Neuronal stem cell (in vitro differentiated cells): Measurements from ENCODE around the gene UGDH.

Experiments
- DNase-seq: peaks from one replicate; pipeline ENCODE4 v3.0.0-alpha.2; 2013; ENCODE audit warnings: low spot score
- H2AFZ ChIP-seq: one replicate; pipeline ENCODE4 v1.6.1; 2013; ENCODE audit warnings: mild to moderate bottlenecking, low read length, inconsistent platforms
- H2AK5ac ChIP-seq: 2 replicates; pipeline ENCODE4 v1.6.1; 2013; ENCODE audit warnings: low read depth, mild to moderate bottlenecking, inconsistent platforms, low read length, moderate library complexity, mixed read lengths
- H2BK120ac ChIP-seq: 2 replicates; pipeline ENCODE4 v1.6.1; 2013; ENCODE audit warnings: low read depth, mild to moderate bottlenecking, inconsistent platforms, low read length, moderate library complexity, mixed read lengths
- H2BK12ac ChIP-seq: one replicate; pipeline ENCODE4 v1.6.1; 2013; ENCODE audit warnings: low read length, inconsistent platforms
- H2BK15ac ChIP-seq: 2 replicates; pipeline ENCODE4 v1.6.1; 2013; ENCODE audit warnings: mild to moderate bottlenecking, low read length, inconsistent platforms, mixed read lengths
- H2BK5ac ChIP-seq: one replicate; pipeline ENCODE4 v1.6.1; 2013; ENCODE audit warnings: inconsistent platforms, mild to moderate bottlenecking, low read length, moderate library complexity
- H3K14ac ChIP-seq: one replicate; pipeline ENCODE4 v1.6.1; 2013; ENCODE audit warnings: low read length, inconsistent platforms
- H3K18ac ChIP-seq: 2 replicates; pipeline ENCODE4 v1.6.1; 2013; ENCODE audit warnings: low read length, inconsistent platforms
- H3K23ac ChIP-seq: 2 replicates; pipeline ENCODE4 v1.6.1; 2013; ENCODE audit warnings: low read depth, mild to moderate bottlenecking, mixed read lengths, low read length, inconsistent platforms; ENCODE audit not compliant: poor library complexity
- H3K27ac ChIP-seq: replicated peaks from 3 replicates; pipeline ENCODE4 v1.5.1; 2013; ENCODE audit warnings: low read length, inconsistent platforms
- H3K27me3 ChIP-seq, 3 experiments: 2 replicates each; pipeline ENCODE4 v1.6.1; 2013; ENCODE audit warnings: low read length in 3 of 3, mild to moderate bottlenecking in 2 of 3, inconsistent platforms in 1 of 3, low read depth in 1 of 3, mixed read lengths in 1 of 3, moderate library complexity in 1 of 3; ENCODE audit not compliant: control insufficient read depth in 3 of 3, insufficient read depth in 3 of 3
- H3K36me3 ChIP-seq, 2 donors: replicated peaks in 1 of 2; 2 replicates each; pipeline ENCODE4 v1.6.1; 2013; ENCODE audit warnings: low read length in 2 of 2; ENCODE audit not compliant: control insufficient read depth in 2 of 2, insufficient read depth in 2 of 2
- H3K4ac ChIP-seq: 2 replicates; pipeline ENCODE4 v1.6.1; 2013; ENCODE audit warnings: inconsistent platforms, mild to moderate bottlenecking, low read length, moderate library complexity
- H3K4me1 ChIP-seq, 2 donors: 1 replicate in 1 of 2; 2 replicates in 1 of 2; pipeline ENCODE4 v1.6.1; 2013; ENCODE audit warnings: low read length in 2 of 2, low read depth in 1 of 2; ENCODE audit not compliant: control insufficient read depth in 2 of 2, insufficient read depth in 1 of 2
- H3K4me2 ChIP-seq: one replicate; pipeline ENCODE4 v1.6.1; 2013; ENCODE audit warnings: mild to moderate bottlenecking, low read length, inconsistent platforms; ENCODE audit not compliant: insufficient read depth, poor library complexity, severe bottlenecking
- H3K4me3 ChIP-seq, 2 donors: 2 replicates each; pipeline ENCODE4 v1.5.1; 2013; ENCODE audit warnings: low read length in 2 of 2, mild to moderate bottlenecking in 2 of 2, inconsistent platforms in 1 of 2, moderate library complexity in 1 of 2
- H3K79me1 ChIP-seq: one replicate; pipeline ENCODE4 v1.6.1; 2013; ENCODE audit warnings: low read depth, mild to moderate bottlenecking, inconsistent platforms, low read length, moderate library complexity
- H3K9ac ChIP-seq: one replicate; pipeline ENCODE4 v1.6.1; 2013; ENCODE audit warnings: mild to moderate bottlenecking, low read depth, low read length, inconsistent platforms; ENCODE audit not compliant: poor library complexity
- H3K9me3 ChIP-seq, 2 donors: replicated peaks in 1 of 2; 2 replicates each; pipeline versions ENCODE3 to v1.6.1; 2013; ENCODE audit warnings: low read length in 2 of 2, mild to moderate bottlenecking in 2 of 2, inconsistent platforms in 1 of 2, low read depth in 1 of 2, mixed read lengths in 1 of 2, moderate library complexity in 1 of 2; ENCODE audit not compliant: control insufficient read depth in 2 of 2, insufficient read depth in 1 of 2
- H4K8ac ChIP-seq: one replicate; pipeline ENCODE4 v1.6.1; 2013; ENCODE audit warnings: low read depth, mild to moderate bottlenecking, inconsistent platforms, low read length, moderate library complexity
- H4K91ac ChIP-seq: one replicate; pipeline ENCODE4 v1.6.1; 2013; ENCODE audit warnings: low read length, low read depth, mild to moderate bottlenecking, inconsistent platforms; ENCODE audit not compliant: poor library complexity
- WGBS, 2 donors: extraction: QIAGEN DNeasy Blood & Tissue Kit; methylation state at CpG; one replicate each; pipeline ENCODE4 v1.1.7; 2013; ENCODE audit warnings: missing lambda C conversion rate in 2 of 2, mixed read lengths in 1 of 2; ENCODE audit not compliant: insufficient read length in 2 of 2, insufficient replicate concordance in 1 of 2; ENCODE audit errors: extremely low coverage in 2 of 2; 5-methylcytosine and 5-hydroxymethylcytosine counted together

UGDH gene

GRCh38 chr4:39497909-39498726, 29.1 kb downstream of the UGDH start:
- H3K27ac ChIP-seq = no peak overlapping the region
- peaks cover 5 to 48% of the 10 kb centered on the region in 2 donors for H3K36me3 ChIP-seq
- no CpG with 5 or more reads among the region's 1 CpG for WGBS, 2 donors
- H2BK120ac ChIP-seq = no peak overlapping the region
- H3K14ac ChIP-seq = no peak overlapping the region
- H3K9me3 ChIP-seq = no peaks in the 10 kb centered on the region
- no peak for DNase-seq
- no peak overlapping the region for H2BK15ac ChIP-seq
- H3K23ac ChIP-seq = no peak overlapping the region
- H3K9ac ChIP-seq = no peak overlapping the region
- H4K8ac ChIP-seq = no peak overlapping the region
- H3K4me1 ChIP-seq = no peaks in the 10 kb centered on the region
- no peak overlapping the region for H3K4ac ChIP-seq
- H3K4me2 ChIP-seq = no peak overlapping the region
- H2AK5ac ChIP-seq = no peak overlapping the region
- H2BK5ac ChIP-seq = no peak overlapping the region
- H3K27me3 ChIP-seq = no peaks in the 10 kb centered on the region
- no peaks in the 10 kb centered on the region for H3K79me1 ChIP-seq
- no peak overlapping the region for H4K91ac ChIP-seq
- H3K4me3 ChIP-seq = no peak overlapping the region
- no peak overlapping the region for H2AFZ ChIP-seq
- H2BK12ac ChIP-seq = no peak overlapping the region
- H3K18ac ChIP-seq = no peak overlapping the region

GRCh38 chr4:39495446-39496213, 31.6 kb downstream of the UGDH start:
- no peak overlapping the region for H3K18ac ChIP-seq
- H3K79me1 ChIP-seq = no peaks in the 10 kb centered on the region
- H3K4me3 ChIP-seq = no peak overlapping the region
- no peak overlapping the region for H3K27ac ChIP-seq
- H3K14ac ChIP-seq = no peak overlapping the region
- H3K4ac ChIP-seq = no peak overlapping the region
- H4K8ac ChIP-seq = no peak overlapping the region
- H3K9me3 ChIP-seq = no peaks in the 10 kb centered on the region
- H3K23ac ChIP-seq = no peak overlapping the region
- no peak overlapping the region for H4K91ac ChIP-seq
- H3K4me2 ChIP-seq = no peak overlapping the region
- no peak overlapping the region for H2AFZ ChIP-seq
- H3K9ac ChIP-seq = no peak overlapping the region
- H3K4me1 ChIP-seq = no peaks in the 10 kb centered on the region
- H2BK15ac ChIP-seq = no peak overlapping the region
- H3K36me3 ChIP-seq = peaks cover 0 to 27% of the 10 kb centered on the region in 2 donors
- no peak for DNase-seq
- no CpG with 5 or more reads among the region's 4 CpGs for WGBS, 2 donors
- H3K27me3 ChIP-seq = no peaks in the 10 kb centered on the region
- no peak overlapping the region for H2BK5ac ChIP-seq
- no peak overlapping the region for H2BK12ac ChIP-seq
- no peak overlapping the region for H2BK120ac ChIP-seq
- H2AK5ac ChIP-seq = no peak overlapping the region

- H2AFZ ChIP-seq = no peak overlapping the region
- no peak overlapping the region for H2BK15ac ChIP-seq
- no peak overlapping the region for H3K4me3 ChIP-seq
- DNase-seq = no peak
- H3K23ac ChIP-seq = no peak overlapping the region
- no peak overlapping the region for H3K14ac ChIP-seq
- H3K9ac ChIP-seq = no peak overlapping the region
- no peaks in the 10 kb centered on the region for H3K9me3 ChIP-seq
- no peak overlapping the region for H3K4ac ChIP-seq
- no peak overlapping the region for H2BK12ac ChIP-seq
- H3K79me1 ChIP-seq = no peaks in the 10 kb centered on the region
- no peaks in the 10 kb centered on the region for H3K27me3 ChIP-seq
- H2AK5ac ChIP-seq = no peak overlapping the region
- H3K4me1 ChIP-seq = no peaks in the 10 kb centered on the region
- H2BK120ac ChIP-seq = no peak overlapping the region
- no peak overlapping the region for H3K27ac ChIP-seq
- no peak overlapping the region for H4K91ac ChIP-seq
- H2BK5ac ChIP-seq = no peak overlapping the region
- no CpG with 5 or more reads among the region's 1 CpG for WGBS, 2 donors
- H3K4me2 ChIP-seq = no peak overlapping the region
- H4K8ac ChIP-seq = no peak overlapping the region
- H3K36me3 ChIP-seq = peaks cover 0 to 16% of the 10 kb centered on the region in 2 donors
- H3K18ac ChIP-seq = no peak overlapping the region
Measured at GRCh38 chr4:39494354-39494753, 32.9 kb downstream of the UGDH start.

GRCh38 chr4:39490322-39490721, 36.9 kb downstream of the UGDH start:
- no peak overlapping the region for H3K4me3 ChIP-seq
- no peak overlapping the region for H2BK5ac ChIP-seq
- no peak overlapping the region for H3K14ac ChIP-seq
- H2AFZ ChIP-seq = no peak overlapping the region
- H3K4me1 ChIP-seq = no peaks in the 10 kb centered on the region
- H4K8ac ChIP-seq = no peak overlapping the region
- no peak overlapping the region for H3K23ac ChIP-seq
- no peak overlapping the region for H4K91ac ChIP-seq
- H3K9ac ChIP-seq = no peak overlapping the region
- WGBS, 2 donors = no CpG with 5 or more reads among the region's 2 CpGs
- H3K4ac ChIP-seq = no peak overlapping the region
- no peak overlapping the region for H2BK120ac ChIP-seq
- H3K27ac ChIP-seq = no peak overlapping the region
- H2AK5ac ChIP-seq = no peak overlapping the region
- H2BK15ac ChIP-seq = no peak overlapping the region
- no peak overlapping the region for H3K18ac ChIP-seq
- no peak overlapping the region for H3K4me2 ChIP-seq
- H3K27me3 ChIP-seq = no peaks in the 10 kb centered on the region
- no peaks in the 10 kb centered on the region for H3K9me3 ChIP-seq
- no peak for DNase-seq
- H2BK12ac ChIP-seq = no peak overlapping the region
- no peaks in the 10 kb centered on the region for H3K36me3 ChIP-seq
- no peaks in the 10 kb centered on the region for H3K79me1 ChIP-seq
